ENCODE results near the gene PHLDB3.

- TF ChIP-seq, protein P1, sequence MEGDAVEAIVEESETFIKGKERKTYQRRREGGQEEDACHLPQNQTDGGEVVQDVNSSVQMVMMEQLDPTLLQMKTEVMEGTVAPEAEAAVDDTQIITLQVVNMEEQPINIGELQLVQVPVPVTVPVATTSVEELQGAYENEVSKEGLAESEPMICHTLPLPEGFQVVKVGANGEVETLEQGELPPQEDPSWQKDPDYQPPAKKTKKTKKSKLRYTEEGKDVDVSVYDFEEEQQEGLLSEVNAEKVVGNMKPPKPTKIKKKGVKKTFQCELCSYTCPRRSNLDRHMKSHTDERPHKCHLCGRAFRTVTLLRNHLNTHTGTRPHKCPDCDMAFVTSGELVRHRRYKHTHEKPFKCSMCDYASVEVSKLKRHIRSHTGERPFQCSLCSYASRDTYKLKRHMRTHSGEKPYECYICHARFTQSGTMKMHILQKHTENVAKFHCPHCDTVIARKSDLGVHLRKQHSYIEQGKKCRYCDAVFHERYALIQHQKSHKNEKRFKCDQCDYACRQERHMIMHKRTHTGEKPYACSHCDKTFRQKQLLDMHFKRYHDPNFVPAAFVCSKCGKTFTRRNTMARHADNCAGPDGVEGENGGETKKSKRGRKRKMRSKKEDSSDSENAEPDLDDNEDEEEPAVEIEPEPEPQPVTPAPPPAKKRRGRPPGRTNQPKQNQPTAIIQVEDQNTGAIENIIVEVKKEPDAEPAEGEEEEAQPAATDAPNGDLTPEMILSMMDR (conservative IDR thresholded peaks at IDR 0.05; ENCODE audit: low read length), result no peak
- no peak for TF ChIP-seq EZH2phosphoT487 (IDR thresholded peaks at IDR 0.05; ENCODE audit: borderline replicate concordance)
Measured at GRCh38 chr19:43433689-43434088, 70.9 kb downstream of the PHLDB3 start.

Data from Loucy (cell line).